ENCODE results near the gene CD84.
"Not testable (repeated sequence)": the region's sequence is repeated elsewhere in the genome, so short reads cannot be mapped to it uniquely, and the experiment has no call there.

The CD84 gene

GRCh38 chr1:160608514-160608913 is 29.2 kb upstream of the CD84 start:
- DNase-seq, result no peak

- no peak for DNase-seq
These were observed 28.8 kb upstream of the CD84 start for GRCh38 chr1:160608057-160608456.

- no peak for DNase-seq
These were observed 28.4 kb upstream of the CD84 start for GRCh38 chr1:160607672-160608032.

- peak; percentile 8 for DNase-seq
These were observed 27.8 kb upstream of the CD84 start for GRCh38 chr1:160607011-160607671.

- no peak for DNase-seq
These were observed 27.3 kb upstream of the CD84 start for GRCh38 chr1:160606611-160607010.

- DNase-seq, result no peak
These were observed 26.6 kb upstream of the CD84 start for GRCh38 chr1:160605792-160606479.

GRCh38 chr1:160605205-160605604 is 25.9 kb upstream of the CD84 start:
- DNase-seq, result no peak

GRCh38 chr1:160597705-160598104 is 18.4 kb upstream of the CD84 start:
- DNase-seq, result no peak

- no peak for DNase-seq
These were observed 17.8 kb upstream of the CD84 start for GRCh38 chr1:160597051-160597450.

- DNase-seq, result no peak
These were observed 11.2 kb upstream of the CD84 start for GRCh38 chr1:160590488-160590887.

- DNase-seq, result no peak
These were observed 9.2 kb upstream of the CD84 start for GRCh38 chr1:160588468-160588867.

- DNase-seq, result no peak
These were observed 5.5 kb upstream of the CD84 start for GRCh38 chr1:160584784-160585183.

GRCh38 chr1:160582976-160583375 is 3.7 kb upstream of the CD84 start:
- not testable (repeated sequence) for DNase-seq

- no peak for DNase-seq
These were observed 2.7 kb upstream of the CD84 start for GRCh38 chr1:160581961-160582360.

GRCh38 chr1:160580221-160580812 is 1.0 kb upstream of the CD84 start:
- no peak for DNase-seq

GRCh38 chr1:160578525-160579191 is 638 bp downstream of the CD84 start:
- no peak for DNase-seq

- no peak for DNase-seq
These were observed 1.1 kb downstream of the CD84 start for GRCh38 chr1:160578175-160578524.

- no peak for DNase-seq
These were observed 1.6 kb downstream of the CD84 start for GRCh38 chr1:160577671-160578070.

- DNase-seq, result no peak
These were observed 2.4 kb downstream of the CD84 start for GRCh38 chr1:160576884-160577283.

GRCh38 chr1:160576390-160576789 is 2.9 kb downstream of the CD84 start:
- no peak for DNase-seq

- DNase-seq, result no peak
These were observed 4.1 kb downstream of the CD84 start for GRCh38 chr1:160575112-160575664.

GRCh38 chr1:160570840-160571239 is 8.5 kb downstream of the CD84 start:
- DNase-seq, result no peak

GRCh38 chr1:160569806-160570205 is 9.5 kb downstream of the CD84 start:
- no peak for DNase-seq

All from NCI-H510A (cell line).